ENCODE measurements around the gene GADL1.

Gene GADL1

DNA sequence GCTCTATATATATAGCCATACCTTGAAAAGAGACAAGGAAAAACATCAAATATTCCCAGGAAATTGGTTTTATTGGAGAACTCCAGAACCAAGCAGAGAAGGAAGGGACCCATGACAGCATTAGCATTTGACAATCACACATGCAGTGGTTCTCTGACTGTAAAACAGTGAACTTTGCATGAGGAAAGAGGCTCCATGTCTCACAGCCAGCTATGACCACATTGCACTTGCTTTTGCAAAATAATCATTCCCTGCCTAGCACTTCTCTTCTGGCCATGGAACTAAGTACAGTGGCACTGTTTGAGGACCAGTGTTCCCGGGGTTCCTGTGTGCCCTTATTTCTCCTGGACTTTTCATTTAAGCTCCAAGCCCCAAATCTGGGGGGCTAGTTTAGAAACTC, 202.5 kb downstream of the GADL1 start:
- no peak overlapping the region for H2AFZ ChIP-seq (ENCODE audit: low read length)
- H3K9ac ChIP-seq (ENCODE audit: low read length): no peak overlapping the region
- H3K4me3 ChIP-seq (ENCODE audit: low read length): no peak overlapping the region
- no peak overlapping the region for H3K4me2 ChIP-seq (ENCODE audit: low read depth, low read length)
- H3K27me3 ChIP-seq (replicated peaks; ENCODE audit: insufficient read depth, low read length): no peaks in the 10 kb centered on the region
- no peaks in the 10 kb centered on the region for H3K79me2 ChIP-seq (ENCODE audit: low read length)
- H3K4me1 ChIP-seq (ENCODE audit: low read length): peaks cover 9% of the 10 kb centered on the region
- no peaks in the 10 kb centered on the region for H3K9me2 ChIP-seq (replicated peaks; ENCODE audit: insufficient read depth, low read length)
- TF ChIP-seq, protein P1, sequence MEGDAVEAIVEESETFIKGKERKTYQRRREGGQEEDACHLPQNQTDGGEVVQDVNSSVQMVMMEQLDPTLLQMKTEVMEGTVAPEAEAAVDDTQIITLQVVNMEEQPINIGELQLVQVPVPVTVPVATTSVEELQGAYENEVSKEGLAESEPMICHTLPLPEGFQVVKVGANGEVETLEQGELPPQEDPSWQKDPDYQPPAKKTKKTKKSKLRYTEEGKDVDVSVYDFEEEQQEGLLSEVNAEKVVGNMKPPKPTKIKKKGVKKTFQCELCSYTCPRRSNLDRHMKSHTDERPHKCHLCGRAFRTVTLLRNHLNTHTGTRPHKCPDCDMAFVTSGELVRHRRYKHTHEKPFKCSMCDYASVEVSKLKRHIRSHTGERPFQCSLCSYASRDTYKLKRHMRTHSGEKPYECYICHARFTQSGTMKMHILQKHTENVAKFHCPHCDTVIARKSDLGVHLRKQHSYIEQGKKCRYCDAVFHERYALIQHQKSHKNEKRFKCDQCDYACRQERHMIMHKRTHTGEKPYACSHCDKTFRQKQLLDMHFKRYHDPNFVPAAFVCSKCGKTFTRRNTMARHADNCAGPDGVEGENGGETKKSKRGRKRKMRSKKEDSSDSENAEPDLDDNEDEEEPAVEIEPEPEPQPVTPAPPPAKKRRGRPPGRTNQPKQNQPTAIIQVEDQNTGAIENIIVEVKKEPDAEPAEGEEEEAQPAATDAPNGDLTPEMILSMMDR (IDR thresholded peaks at IDR 0.05; ENCODE audit: low read length): no peak
- no peak for TF ChIP-seq EZH2phosphoT487 (IDR thresholded peaks at IDR 0.05; ENCODE audit: low read length)
- no peak for TF ChIP-seq EZH2 (optimal IDR thresholded peaks at IDR 0.05; ENCODE audit: low read depth, low read length)
- H3K9me3 ChIP-seq (replicated peaks; ENCODE audit: insufficient read depth, low read length): no peaks in the 10 kb centered on the region
- no peak overlapping the region for H3K27ac ChIP-seq (ENCODE audit: low read length)
- H3K36me3 ChIP-seq (replicated peaks; ENCODE audit: insufficient read depth, low read length): no peaks in the 10 kb centered on the region
- no peaks in the 10 kb centered on the region for H3F3A ChIP-seq (ENCODE audit: insufficient read depth, low read length)
- H4K20me1 ChIP-seq (ENCODE audit: insufficient read depth, low read length): no peaks in the 10 kb centered on the region
- no peak for DNase-seq

DNA sequence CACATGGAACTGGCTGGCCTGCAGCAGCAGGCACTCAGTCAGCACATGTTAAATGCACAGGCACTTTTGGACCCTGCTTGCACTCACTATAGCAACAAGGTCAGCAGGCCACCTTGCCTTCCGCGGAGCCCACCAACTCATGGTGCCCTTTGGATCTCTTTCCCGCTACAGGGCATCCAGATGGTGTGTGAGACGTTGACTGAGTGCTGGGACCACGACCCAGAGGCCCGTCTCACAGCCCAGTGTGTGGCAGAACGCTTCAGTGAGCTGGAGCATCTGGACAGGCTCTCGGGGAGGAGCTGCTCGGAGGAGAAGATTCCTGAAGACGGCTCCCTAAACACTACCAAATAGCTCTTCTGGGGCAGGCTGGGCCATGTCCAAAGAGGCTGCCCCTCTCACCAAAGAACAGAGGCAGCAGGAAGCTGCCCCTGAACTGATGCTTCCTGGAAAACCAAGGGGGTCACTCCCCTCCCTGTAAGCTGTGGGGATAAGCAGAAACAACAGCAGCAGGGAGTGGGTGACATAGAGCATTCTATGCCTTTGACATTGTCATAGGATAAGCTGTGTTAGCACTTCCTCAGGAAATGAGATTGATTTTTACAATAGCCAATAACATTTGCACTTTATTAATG, 203.1 kb downstream of the GADL1 start:
- TF ChIP-seq, protein P1 (IDR thresholded peaks at IDR 0.05; ENCODE audit: low read length): no peak
- TF ChIP-seq EZH2phosphoT487 (IDR thresholded peaks at IDR 0.05; ENCODE audit: low read length): no peak
- TF ChIP-seq EZH2 (optimal IDR thresholded peaks at IDR 0.05; ENCODE audit: low read depth, low read length): no peak
- H4K20me1 ChIP-seq (ENCODE audit: insufficient read depth, low read length): no peaks in the 10 kb centered on the region
- DNase-seq: no peak
- H3K79me2 ChIP-seq (ENCODE audit: low read length): no peaks in the 10 kb centered on the region
- H3F3A ChIP-seq (ENCODE audit: insufficient read depth, low read length): no peaks in the 10 kb centered on the region
- H3K9me2 ChIP-seq (replicated peaks; ENCODE audit: insufficient read depth, low read length): no peaks in the 10 kb centered on the region
- H3K4me2 ChIP-seq (ENCODE audit: low read depth, low read length): no peak overlapping the region
- no peaks in the 10 kb centered on the region for H3K27me3 ChIP-seq (replicated peaks; ENCODE audit: insufficient read depth, low read length)
- H3K36me3 ChIP-seq (replicated peaks; ENCODE audit: insufficient read depth, low read length): no peaks in the 10 kb centered on the region
- no peak overlapping the region for H3K4me3 ChIP-seq (ENCODE audit: low read length)
- no peak overlapping the region for H3K27ac ChIP-seq (ENCODE audit: low read length)
- H2AFZ ChIP-seq (ENCODE audit: low read length): no peak overlapping the region
- no peak overlapping the region for H3K9ac ChIP-seq (ENCODE audit: low read length)
- no peaks in the 10 kb centered on the region for H3K9me3 ChIP-seq (replicated peaks; ENCODE audit: insufficient read depth, low read length)
- H3K4me1 ChIP-seq (ENCODE audit: low read length): peaks cover 3% of the 10 kb centered on the region

- H3K79me2 ChIP-seq (ENCODE audit: low read length): no peaks in the 10 kb centered on the region
- no peak overlapping the region for H3K27ac ChIP-seq (ENCODE audit: low read length)
- H3K27me3 ChIP-seq (replicated peaks; ENCODE audit: insufficient read depth, low read length): no peaks in the 10 kb centered on the region
- no peak overlapping the region for H3K4me2 ChIP-seq (ENCODE audit: low read depth, low read length)
- no peaks in the 10 kb centered on the region for H3K9me3 ChIP-seq (replicated peaks; ENCODE audit: insufficient read depth, low read length)
- H2AFZ ChIP-seq (ENCODE audit: low read length): no peak overlapping the region
- H3K9ac ChIP-seq (ENCODE audit: low read length): no peak overlapping the region
- no peaks in the 10 kb centered on the region for H3K4me1 ChIP-seq (ENCODE audit: low read length)
- no peaks in the 10 kb centered on the region for H4K20me1 ChIP-seq (ENCODE audit: insufficient read depth, low read length)
- TF ChIP-seq, protein P1 (IDR thresholded peaks at IDR 0.05; ENCODE audit: low read length): no peak
- TF ChIP-seq EZH2 (optimal IDR thresholded peaks at IDR 0.05; ENCODE audit: low read depth, low read length) (no peak), EZH2phosphoT487 (IDR thresholded peaks at IDR 0.05; ENCODE audit: low read length) (no peak)
- no peaks in the 10 kb centered on the region for H3K9me2 ChIP-seq (replicated peaks; ENCODE audit: insufficient read depth, low read length)
- no peak for DNase-seq
- no peaks in the 10 kb centered on the region for H3F3A ChIP-seq (ENCODE audit: insufficient read depth, low read length)
- H3K36me3 ChIP-seq (replicated peaks; ENCODE audit: insufficient read depth, low read length): no peaks in the 10 kb centered on the region
- H3K4me3 ChIP-seq (ENCODE audit: low read length): no peak overlapping the region
These were observed 204.3 kb downstream of the GADL1 start for GRCh38 chr3:30690199-30690598.
